ENCODE data around the gene TTLL6. TPM values are rescaled to one million over a fixed set of nuclear protein-coding genes. Genes with fewer than 3 reads are reported as not detected.
A peak's percentile ranks its signal among the peaks of the same experiment; 100 is the strongest.
"Not testable (repeated sequence)": the region's sequence is repeated elsewhere in the genome, so short reads cannot be mapped to it uniquely, and the experiment has no call there.

TTLL6 gene
- total RNA-seq, 1 donor from 2014 or later, result not detected

GRCh38 chr17:48840441-48840840, 23.4 kb upstream of the TTLL6 start:
- no peaks in the 10 kb centered on the region for H3K27me3 Mint-ChIP-seq (ENCODE audit: unreplicated experiment)
- H3K27ac Mint-ChIP-seq (ENCODE audit: unreplicated experiment), result peak overlapping the region; percentile 93
- TF ChIP-seq CTCF (IDR thresholded peaks at IDR 0.05), result no peak
- H3K9me3 Mint-ChIP-seq (ENCODE audit: unreplicated experiment), result no peaks in the 10 kb centered on the region
- peaks cover 9% of the 10 kb centered on the region for H3K36me3 Mint-ChIP-seq (ENCODE audit: unreplicated experiment)
- no peak for DNase-seq (ENCODE audit: extremely low spot score, unreplicated experiment)
- H3K4me3 Mint-ChIP-seq (ENCODE audit: unreplicated experiment), result no peak overlapping the region
- H3K4me1 Mint-ChIP-seq (ENCODE audit: unreplicated experiment), result peaks cover 27% of the 10 kb centered on the region

- peaks cover 27% of the 10 kb centered on the region for H3K4me1 Mint-ChIP-seq (ENCODE audit: unreplicated experiment)
- not testable (repeated sequence) for H3K27ac Mint-ChIP-seq (ENCODE audit: unreplicated experiment); H3K36me3 Mint-ChIP-seq (ENCODE audit: unreplicated experiment); H3K9me3 Mint-ChIP-seq (ENCODE audit: unreplicated experiment); H3K27me3 Mint-ChIP-seq (ENCODE audit: unreplicated experiment); DNase-seq (ENCODE audit: extremely low spot score, unreplicated experiment); H3K4me3 Mint-ChIP-seq (ENCODE audit: unreplicated experiment)
Observed at GRCh38 chr17:48837458-48837857, 20.4 kb upstream of the TTLL6 start.

- Mint-ChIP-seq H3K27me3 (ENCODE audit: unreplicated experiment) (no peaks in the 10 kb centered on the region), H3K9me3 (ENCODE audit: unreplicated experiment) (no peaks in the 10 kb centered on the region), H3K4me3 (ENCODE audit: unreplicated experiment) (no peak overlapping the region), H3K36me3 (ENCODE audit: unreplicated experiment) (no peaks in the 10 kb centered on the region), H3K27ac (ENCODE audit: unreplicated experiment) (no peak overlapping the region), H3K4me1 (ENCODE audit: unreplicated experiment) (peaks cover 20% of the 10 kb centered on the region)
- DNase-seq (ENCODE audit: extremely low spot score, unreplicated experiment), result no peak
- TF ChIP-seq CTCF (IDR thresholded peaks at IDR 0.05), result no peak
Observed at GRCh38 chr17:48835971-48836370, 18.9 kb upstream of the TTLL6 start.

GRCh38 chr17:48834973-48835372, 17.9 kb upstream of the TTLL6 start:
- Mint-ChIP-seq H3K36me3 (ENCODE audit: unreplicated experiment) (no peaks in the 10 kb centered on the region), H3K27ac (ENCODE audit: unreplicated experiment) (no peak overlapping the region), H3K4me3 (ENCODE audit: unreplicated experiment) (no peak overlapping the region), H3K9me3 (ENCODE audit: unreplicated experiment) (no peaks in the 10 kb centered on the region), H3K4me1 (ENCODE audit: unreplicated experiment) (peaks cover 13% of the 10 kb centered on the region), H3K27me3 (ENCODE audit: unreplicated experiment) (no peaks in the 10 kb centered on the region)
- DNase-seq (ENCODE audit: extremely low spot score, unreplicated experiment), result no peak
- TF ChIP-seq CTCF (IDR thresholded peaks at IDR 0.05), result no peak

- peak overlapping the region; percentile 98 for H3K4me3 Mint-ChIP-seq (ENCODE audit: unreplicated experiment)
- DNase-seq (ENCODE audit: extremely low spot score, unreplicated experiment), result no peak
- TF ChIP-seq CTCF (IDR thresholded peaks at IDR 0.05), result no peak
- H3K27ac Mint-ChIP-seq (ENCODE audit: unreplicated experiment), result peak overlapping the region; percentile 92
- no peaks in the 10 kb centered on the region for H3K36me3 Mint-ChIP-seq (ENCODE audit: unreplicated experiment)
- H3K27me3 Mint-ChIP-seq (ENCODE audit: unreplicated experiment), result no peaks in the 10 kb centered on the region
- no peaks in the 10 kb centered on the region for H3K9me3 Mint-ChIP-seq (ENCODE audit: unreplicated experiment)
- peaks cover 13% of the 10 kb centered on the region for H3K4me1 Mint-ChIP-seq (ENCODE audit: unreplicated experiment)
Observed at GRCh38 chr17:48831549-48831883, 14.5 kb upstream of the TTLL6 start.
